Heart right ventricle (tissue), 16 donors: Measurements from ENCODE around the gene FBXO36. TPM values are rescaled to one million over a fixed set of nuclear protein-coding genes. Genes with fewer than 3 reads are reported as not detected.
"Not testable (repeated sequence)": the region's sequence is repeated elsewhere in the genome, so short reads cannot be mapped to it uniquely, and the experiment has no call there.

ENCODE experiments used
- ATAC-seq, 8 donors: fragments of 200-7000 bp; cut with Tn5 transposase; one replicate each; pipeline ENCODE4 v1.9.1; 2020; ENCODE audit warnings: mild to moderate bottlenecking in 8 of 8, moderate library complexity in 8 of 8, moderate number of reproducible peaks in 1 of 8
- DNase-seq, 2 donors: peaks; one replicate each; pipeline ENCODE4 v3.0.0-alpha.2; 2020
- H3K27ac ChIP-seq, 10 donors: fragments of 200-600 bp; sonication (generic) in 2 of 10; one replicate each; pipeline versions ENCODE4 v1.5.0 to v1.8.0; 2020 to 2022; ENCODE audit warnings: mild to moderate bottlenecking in 3 of 10
- H3K27me3 ChIP-seq, 7 donors: fragments of 200-600 bp; one replicate each; pipeline ENCODE4 v1.8.0; 2021 to 2022; ENCODE audit warnings: mild to moderate bottlenecking in 2 of 7
- H3K36me3 ChIP-seq, 9 donors: fragments of 200-600 bp; sonication (generic) in 1 of 9; one replicate each; pipeline versions ENCODE4 v1.5.0 to v1.8.0; 2020 to 2022; ENCODE audit warnings: mild to moderate bottlenecking in 2 of 9
- H3K4me1 ChIP-seq, 9 donors: fragments of 200-600 bp; sonication (generic) in 1 of 9; one replicate each; pipeline versions ENCODE4 v1.5.0 to v1.8.0; 2020 to 2022; ENCODE audit warnings: mild to moderate bottlenecking in 4 of 9
- H3K4me3 ChIP-seq, 10 donors: fragments of 200-600 bp; sonication (generic) in 2 of 10; one replicate each; pipeline versions ENCODE4 v1.5.0 to v1.8.0; 2020 to 2022; ENCODE audit warnings: mild to moderate bottlenecking in 7 of 10, moderate library complexity in 2 of 10
- H3K9me3 ChIP-seq, 11 donors: fragments of 200-600 bp in 10 of 11; sonication (generic) in 2 of 11; one replicate each; pipeline versions ENCODE4 v1.5.0 to v1.8.0; 2013 to 2022; ENCODE audit warnings: mild to moderate bottlenecking in 2 of 11, control low read depth in 1 of 11, moderate library complexity in 1 of 11
- WGBS, 2 donors: extraction: QIAGEN DNeasy Blood & Tissue Kit; methylation state at CpG; one replicate each; pipeline ENCODE4 v1.1.7; 2013; ENCODE audit warnings: inconsistent platforms in 1 of 2; 5-methylcytosine and 5-hydroxymethylcytosine counted together
- intact Hi-C, 10 donors: fragments of 100-400 bp; cut with DNase I; formaldehyde crosslinking; loops; one replicate each; pipeline versions ENCODE4 v1.11.1 to v1.14.2; 2022
- polyA plus RNA-seq, 2 donors: library from polyadenylated mRNA; stranded (reverse); fragments of 200-250 nt; gene quantifications; one replicate each; pipeline ENCODE4 v1.2.3, GENCODE V29; 2013
- total RNA-seq, 10 donors: library from RNA; stranded (reverse); fragmentation: NEBNext Ultra II Directional in 3 of 10; extraction: Animal tissue kit (Norgen Biotek cat#: 25700) in 3 of 10; gene quantifications; one replicate each; pipeline versions ENCODE4 v1.2.1 to v1.2.4, GENCODE V29; 2021 to 2023
- TF ChIP-seq, protein P1 (sequence below), 9 donors: fragments of 200-600 bp; sonication (generic) in 2 of 9; IDR thresholded peaks; one replicate each; pipeline versions ENCODE4 v1.5.0 to v1.8.0; 2021 to 2022; ENCODE audit warnings: antibody characterized with exemption in 9 of 9, mild to moderate bottlenecking in 5 of 9, moderate library complexity in 1 of 9
- donor health status: Arrhythmogenic right ventricular cardiomyopathy.
- donor health status: ischemic (EF 13 %, LVEDD 7.1; RV severe dilation, severe dysfunction).
- donor health status: healthy with polysubstance abuse.
- donor health status: DM: no; HTN: yes; CAD: no.
- donor health status: DM: no; HTN: no; CAD: no.
- donor health status: ischemic (EF 25% LVEDD 6.9; RV normal size, moderate dysfunction).
- donor health status: ischemic (EF 25% LVEDD 5.7; RV mildly dilated, moderate dysfunction).
- donor health status: healthy.
- donor health status: DM: yes; HTN: yes; CAD: no.
- donor health status: Ischemic cardiomyopathy.
- donor health status: ischemic (EF 35%, LVEDD 5.7; RV mildly dilated, moderate dysfunction).
- donor health status: nonischemic (EF 11% LVEDD 7.7; RV severe dilation, severe dysfunction).
- donor health status: DM: yes; HTN: yes; CAD: no.
- donor health status: PGD.
- donor health status: ischemic (EF 29% LVEDD 5.4; RV normal size, mild dysfunction).
- donor health status: nonischemic (EF 23%, LVEDD 6.1; RV moderate dilation, normal function).

FBXO36 gene
- total and polyA plus RNA-seq, 12 donors = 0.15 to 1.4 (median 1.2) TPM

DNA sequence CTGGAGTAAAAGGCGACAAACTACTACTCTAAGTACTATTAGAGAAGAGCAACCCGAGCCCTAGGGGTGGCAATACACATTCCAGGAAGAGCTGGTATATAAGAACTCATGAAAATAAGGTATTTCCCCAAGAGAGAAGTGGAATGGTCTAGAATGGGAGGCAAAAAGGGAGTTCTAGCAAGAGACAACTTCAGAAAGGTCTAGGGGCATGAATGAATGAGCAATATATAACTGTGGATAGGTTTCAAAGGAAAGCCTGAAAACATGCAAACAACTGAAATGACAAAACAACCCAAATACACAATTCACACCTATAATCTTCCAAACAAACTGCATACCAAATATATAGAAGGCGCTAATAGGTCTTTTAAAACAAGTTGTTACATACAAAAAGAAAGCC lies 22.7 kb upstream of the FBXO36 start:
- H3K4me1 ChIP-seq = peaks cover 0 to 56% (median 32%) of the 10 kb centered on the region in 9 donors
- 91% methylated on average over 3 of the region's 3 CpGs for WGBS, 2 donors

DNA sequence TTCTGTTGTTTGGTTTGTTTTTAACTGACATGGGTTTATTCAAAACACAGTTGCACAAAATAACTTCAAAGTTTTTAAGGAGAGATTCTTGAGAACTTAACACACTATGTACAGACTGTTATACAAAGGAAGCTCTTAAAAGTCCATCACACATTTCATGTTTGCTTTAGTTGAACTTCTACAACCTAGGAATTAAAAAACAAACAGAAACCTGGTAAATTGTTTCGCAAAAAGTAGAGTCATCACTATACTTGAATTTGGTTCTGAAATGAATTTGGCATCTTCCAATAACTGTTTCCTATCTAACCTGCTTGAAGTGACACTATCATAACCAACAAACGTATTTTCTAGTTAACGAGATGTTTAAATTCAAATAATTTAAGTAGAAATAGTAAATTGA lies 22.3 kb upstream of the FBXO36 start:
- DNase-seq (no peak), ATAC-seq (no peak)
- Histone ChIP-seq H3K36me3 (peaks cover 0 to 47% (median 0%) of the 10 kb centered on the region in 9 donors), H3K27me3 (no peaks in the 10 kb centered on the region), H3K4me3 (no peak overlapping the region), H3K27ac (no peak overlapping the region), H3K4me1 (peaks cover 0 to 56% (median 29%) of the 10 kb centered on the region in 9 donors), H3K9me3 (no peaks in the 10 kb centered on the region)
- intact Hi-C loops = no loop called here
- TF ChIP-seq, protein P1, sequence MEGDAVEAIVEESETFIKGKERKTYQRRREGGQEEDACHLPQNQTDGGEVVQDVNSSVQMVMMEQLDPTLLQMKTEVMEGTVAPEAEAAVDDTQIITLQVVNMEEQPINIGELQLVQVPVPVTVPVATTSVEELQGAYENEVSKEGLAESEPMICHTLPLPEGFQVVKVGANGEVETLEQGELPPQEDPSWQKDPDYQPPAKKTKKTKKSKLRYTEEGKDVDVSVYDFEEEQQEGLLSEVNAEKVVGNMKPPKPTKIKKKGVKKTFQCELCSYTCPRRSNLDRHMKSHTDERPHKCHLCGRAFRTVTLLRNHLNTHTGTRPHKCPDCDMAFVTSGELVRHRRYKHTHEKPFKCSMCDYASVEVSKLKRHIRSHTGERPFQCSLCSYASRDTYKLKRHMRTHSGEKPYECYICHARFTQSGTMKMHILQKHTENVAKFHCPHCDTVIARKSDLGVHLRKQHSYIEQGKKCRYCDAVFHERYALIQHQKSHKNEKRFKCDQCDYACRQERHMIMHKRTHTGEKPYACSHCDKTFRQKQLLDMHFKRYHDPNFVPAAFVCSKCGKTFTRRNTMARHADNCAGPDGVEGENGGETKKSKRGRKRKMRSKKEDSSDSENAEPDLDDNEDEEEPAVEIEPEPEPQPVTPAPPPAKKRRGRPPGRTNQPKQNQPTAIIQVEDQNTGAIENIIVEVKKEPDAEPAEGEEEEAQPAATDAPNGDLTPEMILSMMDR (IDR thresholded peaks at IDR 0.05) = no peak
- WGBS, 2 donors = 93 to 94% methylated on average over 3 of the region's 3 CpGs

More for the DNA sequence above, 22.7 kb upstream of the FBXO36 start:
- intact Hi-C loops = no loop called here
- ATAC-seq = no peak
- no peak for DNase-seq
- Histone ChIP-seq H3K9me3 (no peaks in the 10 kb centered on the region), H3K27ac (no peak overlapping the region), H3K36me3 (peaks cover 0 to 43% (median 0%) of the 10 kb centered on the region in 9 donors), H3K4me3 (no peak overlapping the region), H3K27me3 (no peaks in the 10 kb centered on the region)
- TF ChIP-seq, protein P1 (IDR thresholded peaks at IDR 0.05) = no peak

DNA sequence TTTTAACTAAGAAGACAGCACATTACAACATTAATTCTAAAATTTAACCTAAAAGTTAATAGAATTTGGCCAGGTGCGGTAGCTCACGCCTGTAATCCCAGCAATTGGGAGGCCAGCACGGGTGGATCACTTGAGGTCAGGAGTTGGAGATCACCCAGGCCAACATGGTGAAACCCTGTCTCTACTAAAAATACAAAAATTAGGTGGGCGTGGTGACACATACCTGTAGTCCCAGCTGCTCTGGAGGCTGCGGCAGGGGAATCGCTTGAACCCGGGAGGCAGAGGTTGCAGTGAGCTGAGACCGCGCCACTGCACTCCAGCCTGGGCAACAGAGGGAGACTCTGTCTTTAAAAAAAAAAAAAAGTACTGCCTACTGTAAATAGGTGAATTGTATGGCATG lies 21.8 kb upstream of the FBXO36 start:
- H3K27me3 ChIP-seq, ATAC-seq, H3K4me3 ChIP-seq, H3K27ac ChIP-seq, H3K9me3 ChIP-seq, DNase-seq, intact Hi-C loops: not testable (repeated sequence)
- 97 to 98% methylated on average over 9 of the region's 9 CpGs for WGBS, 2 donors
- H3K4me1 ChIP-seq = peaks cover 0 to 56% (median 26%) of the 10 kb centered on the region in 9 donors
- H3K36me3 ChIP-seq = peaks cover 0 to 52% (median 0%) of the 10 kb centered on the region in 9 donors

DNA sequence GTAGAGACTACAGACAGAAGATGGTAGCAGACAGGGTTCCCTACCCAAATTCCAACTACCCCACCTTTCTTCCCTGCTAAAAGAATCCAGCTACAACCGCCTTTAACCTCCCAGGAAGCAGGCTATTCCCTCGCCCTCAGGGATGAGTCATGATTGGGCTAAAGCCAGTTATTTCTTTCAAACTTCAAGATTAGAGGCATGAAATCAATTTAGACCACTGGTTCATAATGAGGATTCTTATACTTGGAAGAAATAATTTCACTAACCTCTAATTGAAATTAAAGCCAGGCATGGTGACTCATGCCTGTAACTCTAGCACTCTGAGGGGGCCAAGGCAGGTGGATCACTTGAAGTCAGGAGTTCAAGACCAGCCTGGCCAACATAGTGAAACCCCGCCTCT lies 20.5 kb upstream of the FBXO36 start:
- 42 to 54% methylated on average over 3 of the region's 3 CpGs for WGBS, 2 donors

DNA sequence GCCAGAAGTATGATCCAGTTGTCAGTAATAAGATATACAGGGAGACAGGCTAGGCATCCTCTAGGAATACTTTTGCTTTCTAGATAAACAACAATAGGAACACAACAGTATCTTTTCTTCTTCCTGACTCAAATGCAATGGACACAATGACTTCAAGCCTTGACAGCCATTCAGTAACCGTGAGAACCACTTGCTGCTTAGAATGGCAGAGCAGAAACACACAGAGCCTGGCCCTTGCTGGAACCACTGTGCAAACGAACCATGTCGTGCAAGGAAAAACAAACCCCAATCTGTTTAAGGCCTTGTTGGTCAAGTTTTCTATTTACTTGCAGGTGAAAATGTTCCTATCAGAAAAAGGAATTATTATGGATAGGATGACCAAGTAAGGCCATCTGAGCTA lies 19.3 kb upstream of the FBXO36 start:
- H3K4me3 ChIP-seq = no peak overlapping the region
- intact Hi-C loops = no loop called here
- H3K27ac ChIP-seq = no peak overlapping the region
- no peaks in the 10 kb centered on the region for H3K27me3 ChIP-seq
- H3K9me3 ChIP-seq = no peaks in the 10 kb centered on the region
- TF ChIP-seq, protein P1 (IDR thresholded peaks at IDR 0.05) = no peak
- ATAC-seq (no peak), DNase-seq (no peak)
- H3K4me1 ChIP-seq = peaks cover 0 to 68% (median 27%) of the 10 kb centered on the region in 9 donors
- 73 to 84% methylated on average over 3 of the region's 3 CpGs for WGBS, 2 donors
- peaks cover 0 to 73% (median 7%) of the 10 kb centered on the region in 9 donors for H3K36me3 ChIP-seq

More for the DNA sequence above, 20.5 kb upstream of the FBXO36 start:
- Histone ChIP-seq H3K4me3 (no peak overlapping the region), H3K27me3 (no peaks in the 10 kb centered on the region), H3K27ac (peak overlapping the region in 1 of 10 donors; percentile 29), H3K36me3 (peaks cover 0 to 63% (median 0%) of the 10 kb centered on the region in 9 donors), H3K4me1 (peaks cover 0 to 61% (median 28%) of the 10 kb centered on the region in 9 donors), H3K9me3 (no peaks in the 10 kb centered on the region)
- TF ChIP-seq, protein P1 (IDR thresholded peaks at IDR 0.05) = no peak
- ATAC-seq = peak in 7 of 8 donors; percentile 45 to 73 (median 58)
- intact Hi-C loops = no loop called here
- DNase-seq = peak in 1 of 2 donors; percentile 19
